GM10847 (cell line): ENCODE results near the gene AFF1.

ENCODE experiments used
- POLR2A ChIP-seq: IDR thresholded peaks from 2 replicates; pipeline ENCODE4 v1.6.1; 2011; ENCODE audit not compliant: insufficient read length; ENCODE audit errors: extremely low read depth

Gene AFF1

DNA sequence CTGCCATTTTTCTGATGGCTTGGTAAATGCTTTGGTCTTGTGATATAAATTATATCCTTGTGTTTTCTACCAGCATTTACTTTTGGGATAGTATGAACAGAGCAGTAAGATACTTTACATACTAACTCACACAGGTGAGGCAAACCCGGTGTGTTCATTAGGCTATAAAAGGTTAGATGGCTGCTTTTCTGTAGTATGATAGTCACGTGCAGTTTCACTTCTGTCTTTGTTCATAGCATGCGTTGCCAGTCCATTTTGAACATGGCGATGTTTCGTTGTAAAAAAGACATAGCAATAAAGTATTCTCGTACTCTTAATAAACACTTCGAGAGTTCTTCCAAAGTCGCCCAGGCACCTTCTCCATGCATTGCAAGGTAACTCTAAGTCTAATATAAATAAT, 197.2 kb downstream of the AFF1 start:
- no peak for TF ChIP-seq POLR2A

DNA sequence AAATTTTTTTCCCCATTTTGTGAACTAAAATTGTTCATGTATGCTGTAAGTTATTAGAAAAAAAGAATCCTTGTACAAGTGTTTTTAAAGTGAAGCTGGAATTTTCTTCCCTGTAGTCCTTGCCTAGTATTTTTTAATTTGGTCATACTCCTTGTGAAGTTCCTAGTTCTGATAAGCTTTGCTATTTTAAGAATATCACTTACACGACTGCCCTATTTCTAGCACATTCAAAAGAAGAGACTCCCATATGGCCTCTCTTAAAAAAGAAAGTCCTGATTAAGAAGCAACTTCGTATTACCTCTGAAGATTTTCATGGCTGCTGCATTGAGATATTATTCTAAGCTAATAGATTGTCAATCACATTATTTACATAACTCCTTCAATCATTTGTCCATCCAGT, 198.4 kb downstream of the AFF1 start:
- TF ChIP-seq POLR2A = no peak

- no peak for TF ChIP-seq POLR2A
Observed at GRCh38 chr4:87134122-87134521, 199.3 kb downstream of the AFF1 start.

GRCh38 chr4:87141428-87141827, 206.6 kb downstream of the AFF1 start:
- TF ChIP-seq POLR2A = no peak

- no peak for TF ChIP-seq POLR2A
Observed at GRCh38 chr4:87144356-87144755, 209.5 kb downstream of the AFF1 start.

GRCh38 chr4:87147116-87147515, 212.3 kb downstream of the AFF1 start:
- no peak for TF ChIP-seq POLR2A

DNA sequence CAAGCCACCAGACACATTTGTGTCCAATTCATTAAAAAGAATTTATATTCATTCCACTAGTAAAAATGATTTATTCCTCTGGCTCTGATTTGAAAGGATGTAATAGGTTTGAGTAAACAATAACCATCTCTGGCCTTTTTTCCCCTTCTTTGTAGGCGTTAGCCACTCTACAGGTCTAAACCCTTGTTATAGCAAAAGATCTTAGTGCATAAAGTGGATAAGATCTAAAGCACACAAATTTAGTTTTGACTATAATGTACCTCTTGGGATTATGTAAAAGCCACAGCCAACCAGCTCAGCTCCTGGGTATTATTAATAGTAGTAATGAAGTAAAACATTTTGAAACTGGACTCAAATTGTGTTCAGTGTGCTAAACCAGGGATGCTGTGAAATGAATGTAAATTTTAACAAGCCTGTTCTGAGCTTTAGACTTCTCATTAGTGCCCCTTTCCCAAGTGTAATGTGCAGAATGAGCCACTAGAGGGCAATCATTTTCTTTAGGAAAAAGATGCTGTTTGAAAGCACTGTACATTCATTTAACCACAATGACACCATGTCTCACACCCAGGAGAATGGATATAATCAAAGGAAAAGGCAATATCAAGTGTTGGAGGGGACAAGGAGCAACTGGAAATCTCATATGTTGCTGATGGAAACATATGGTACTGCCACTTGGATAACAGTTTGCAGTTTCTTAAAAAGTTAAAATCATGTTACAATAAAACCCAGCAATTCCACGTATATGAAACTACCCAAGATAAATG, 215.9 kb downstream of the AFF1 start:
- TF ChIP-seq POLR2A = no peak

GRCh38 chr4:87151730-87152129, 216.9 kb downstream of the AFF1 start:
- no peak for TF ChIP-seq POLR2A

- TF ChIP-seq POLR2A = no peak
Observed at GRCh38 chr4:87152310-87153041, 217.7 kb downstream of the AFF1 start.

DNA sequence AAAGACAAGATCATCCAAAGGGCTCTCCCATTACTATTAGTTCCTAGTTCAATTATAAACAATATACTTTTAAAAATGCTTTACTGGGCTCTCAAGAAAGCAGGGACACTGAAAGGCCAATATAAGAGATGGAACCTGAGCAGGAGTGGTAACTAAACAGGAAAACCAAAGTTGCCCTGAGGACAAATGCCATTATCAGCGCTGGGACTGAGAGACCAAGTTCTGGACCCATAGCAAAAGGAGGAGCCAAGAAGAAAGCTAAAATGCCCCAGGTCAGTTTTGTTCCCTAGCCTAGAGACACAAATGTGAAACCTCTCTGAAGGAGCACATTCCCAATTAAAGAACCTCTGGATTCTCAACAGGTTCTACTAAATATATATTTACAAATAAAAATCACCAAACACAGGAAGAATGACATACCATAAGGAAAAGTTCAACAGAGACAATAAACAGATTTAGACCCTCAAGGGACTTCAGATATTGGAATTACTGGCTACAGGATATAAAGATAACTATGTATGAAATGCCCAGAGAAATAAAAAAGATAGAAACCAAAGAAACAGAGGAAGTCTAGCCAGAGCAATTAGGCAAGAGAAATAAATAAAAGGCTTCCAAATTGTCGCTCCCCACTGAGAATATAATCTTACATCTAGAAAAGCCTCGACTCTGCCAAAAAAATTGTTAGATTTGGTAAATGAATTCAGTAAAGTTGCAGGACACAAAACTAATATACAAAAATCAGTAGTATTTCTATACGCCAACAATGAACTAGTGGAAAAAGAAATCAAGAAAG, 218.5 kb downstream of the AFF1 start:
- no peak for TF ChIP-seq POLR2A

DNA sequence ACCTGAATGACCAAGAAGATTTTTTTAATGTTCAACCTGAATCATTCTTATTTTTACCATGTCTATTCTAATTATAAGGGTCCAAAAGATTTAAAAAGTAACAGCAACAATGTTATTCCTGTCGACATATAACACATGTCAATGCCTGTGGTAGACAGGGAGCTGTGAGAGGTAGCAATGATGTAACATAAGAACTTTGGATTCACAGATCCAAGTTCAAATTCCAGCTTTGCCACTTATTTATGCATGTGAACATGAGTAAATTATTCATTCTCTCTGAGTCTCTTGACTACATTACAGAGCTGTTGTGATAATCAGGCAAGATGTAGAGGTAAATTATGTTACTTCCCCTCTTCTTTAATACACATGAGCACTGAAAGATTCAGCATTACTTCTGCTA, 231.1 kb downstream of the AFF1 start:
- TF ChIP-seq POLR2A = no peak

- no peak for TF ChIP-seq POLR2A
Observed at GRCh38 chr4:87166296-87166854, 231.6 kb downstream of the AFF1 start.

DNA sequence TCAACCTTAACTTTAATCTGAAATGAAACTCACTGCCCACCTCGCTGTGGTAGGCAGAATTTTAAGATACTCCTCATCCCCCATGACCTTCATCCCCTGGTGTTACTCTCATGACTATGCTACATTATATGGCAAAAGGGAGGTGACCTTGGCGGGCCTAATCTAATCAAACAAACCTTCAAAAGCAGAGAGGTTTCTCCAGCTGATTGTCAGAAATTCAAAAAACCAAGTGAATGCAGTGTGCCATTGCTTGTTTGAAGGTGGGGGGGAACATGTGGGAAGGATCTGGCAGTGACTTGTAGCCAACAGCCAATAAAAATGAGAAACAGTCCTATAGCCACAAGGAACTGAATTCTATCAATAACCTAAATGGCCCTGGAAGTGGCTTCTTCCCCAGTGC, 237.1 kb downstream of the AFF1 start:
- TF ChIP-seq POLR2A = no peak

GRCh38 chr4:87174672-87175071, 239.9 kb downstream of the AFF1 start:
- TF ChIP-seq POLR2A = no peak

- no peak for TF ChIP-seq POLR2A
Observed at GRCh38 chr4:87179751-87180150, 244.9 kb downstream of the AFF1 start.

- TF ChIP-seq POLR2A = no peak
Observed at GRCh38 chr4:87180767-87181166, 246.0 kb downstream of the AFF1 start.
